Lower leg skin (tissue), 3 donors: Measurements from ENCODE around the gene PRKCSH.
"Not testable (repeated sequence)": the region's sequence is repeated elsewhere in the genome, so short reads cannot be mapped to it uniquely, and the experiment has no call there.

ENCODE experiments used
- CTCF ChIP-seq, 3 donors: fragments of 450-650 bp; IDR thresholded peaks; one replicate each; pipeline ENCODE4 v1.5.1; 2016; ENCODE audit warnings: antibody characterized with exemption in 3 of 3, mild to moderate bottlenecking in 3 of 3, moderate library complexity in 2 of 3
- POLR2A ChIP-seq, 2 donors: fragments of 450-650 bp; IDR thresholded peaks; one replicate each; pipeline ENCODE4 v1.6.1; 2016 to 2017; ENCODE audit warnings: antibody characterized with exemption in 2 of 2, mild to moderate bottlenecking in 1 of 2, moderate library complexity in 1 of 2

GRCh38 chr19:11455233-11455554, 19.8 kb downstream of the PRKCSH start:
- not testable (repeated sequence) for TF ChIP-seq POLR2A, CTCF (IDR thresholded peaks at IDR 0.05)
